Measurements from ENCODE around the gene SCAPER.
A peak's percentile ranks its signal among the peaks of the same experiment; 100 is the strongest.

SCAPER gene

GRCh38 chr15:76809412-76810103, 95.6 kb downstream of the SCAPER start:
- TF ChIP-seq CTCF (IDR thresholded peaks at IDR 0.05; ENCODE audit: low read length, missing control alignments): no peak
- no peak overlapping the region for H3K4me3 ChIP-seq (replicated peaks; ENCODE audit: low read depth, low read length)
- DNase-seq (ENCODE audit: low read depth): no peak

GRCh38 chr15:76803049-76803571, 102.0 kb downstream of the SCAPER start:
- DNase-seq (ENCODE audit: low read depth): no peak
- no peak for TF ChIP-seq CTCF (IDR thresholded peaks at IDR 0.05; ENCODE audit: low read length, missing control alignments)
- no peak overlapping the region for H3K4me3 ChIP-seq (replicated peaks; ENCODE audit: low read depth, low read length)

- TF ChIP-seq CTCF (IDR thresholded peaks at IDR 0.05; ENCODE audit: low read length, missing control alignments): no peak
Observed at GRCh38 chr15:76802411-76802810, 102.7 kb downstream of the SCAPER start.

GRCh38 chr15:76799760-76800159, 105.4 kb downstream of the SCAPER start:
- DNase-seq (ENCODE audit: low read depth): peak; percentile 66
- no peak overlapping the region for H3K4me3 ChIP-seq (replicated peaks; ENCODE audit: low read depth, low read length)
- TF ChIP-seq CTCF (IDR thresholded peaks at IDR 0.05; ENCODE audit: low read length, missing control alignments): no peak

More at GRCh38 chr15:76802411-76802810, 102.7 kb downstream of the SCAPER start:
- no peak overlapping the region for H3K4me3 ChIP-seq (replicated peaks; ENCODE audit: low read depth, low read length)
- DNase-seq (ENCODE audit: low read depth): no peak

- DNase-seq (ENCODE audit: low read depth): no peak
- H3K4me3 ChIP-seq (replicated peaks; ENCODE audit: low read depth, low read length): no peak overlapping the region
- no peak for TF ChIP-seq CTCF (IDR thresholded peaks at IDR 0.05; ENCODE audit: low read length, missing control alignments)
Observed at GRCh38 chr15:76795217-76795616, 109.9 kb downstream of the SCAPER start.

GRCh38 chr15:76793162-76793561, 112.0 kb downstream of the SCAPER start:
- H3K4me3 ChIP-seq (replicated peaks; ENCODE audit: low read depth, low read length): no peak overlapping the region
- no peak for TF ChIP-seq CTCF (IDR thresholded peaks at IDR 0.05; ENCODE audit: low read length, missing control alignments)
- no peak for DNase-seq (ENCODE audit: low read depth)

- no peak for DNase-seq (ENCODE audit: low read depth)
- no peak for TF ChIP-seq CTCF (IDR thresholded peaks at IDR 0.05; ENCODE audit: low read length, missing control alignments)
- H3K4me3 ChIP-seq (replicated peaks; ENCODE audit: low read depth, low read length): no peak overlapping the region
Observed at GRCh38 chr15:76791511-76791910, 113.6 kb downstream of the SCAPER start.

Data from fibroblast of pulmonary artery (primary cell).